Measurements from ENCODE around the gene PDGFC. TPM values are rescaled to one million over a fixed set of nuclear protein-coding genes. Genes with fewer than 3 reads are reported as not detected.
"Not testable (repeated sequence)": the region's sequence is repeated elsewhere in the genome, so short reads cannot be mapped to it uniquely, and the experiment has no call there.

The PDGFC gene
- total RNA-seq, 1 donor from 2014 or later = 42.5 TPM

- H3K27me3 Mint-ChIP-seq = no peaks in the 10 kb centered on the region
- no peak overlapping the region for H3K4me3 Mint-ChIP-seq (ENCODE audit: low read depth)
- no peaks in the 10 kb centered on the region for H3K9me3 Mint-ChIP-seq (ENCODE audit: low read depth)
- peaks cover 8% of the 10 kb centered on the region for H3K36me3 Mint-ChIP-seq (ENCODE audit: insufficient read depth)
- peaks cover 35% of the 10 kb centered on the region for H3K4me1 Mint-ChIP-seq (ENCODE audit: low read depth)
- TF ChIP-seq, protein P1, sequence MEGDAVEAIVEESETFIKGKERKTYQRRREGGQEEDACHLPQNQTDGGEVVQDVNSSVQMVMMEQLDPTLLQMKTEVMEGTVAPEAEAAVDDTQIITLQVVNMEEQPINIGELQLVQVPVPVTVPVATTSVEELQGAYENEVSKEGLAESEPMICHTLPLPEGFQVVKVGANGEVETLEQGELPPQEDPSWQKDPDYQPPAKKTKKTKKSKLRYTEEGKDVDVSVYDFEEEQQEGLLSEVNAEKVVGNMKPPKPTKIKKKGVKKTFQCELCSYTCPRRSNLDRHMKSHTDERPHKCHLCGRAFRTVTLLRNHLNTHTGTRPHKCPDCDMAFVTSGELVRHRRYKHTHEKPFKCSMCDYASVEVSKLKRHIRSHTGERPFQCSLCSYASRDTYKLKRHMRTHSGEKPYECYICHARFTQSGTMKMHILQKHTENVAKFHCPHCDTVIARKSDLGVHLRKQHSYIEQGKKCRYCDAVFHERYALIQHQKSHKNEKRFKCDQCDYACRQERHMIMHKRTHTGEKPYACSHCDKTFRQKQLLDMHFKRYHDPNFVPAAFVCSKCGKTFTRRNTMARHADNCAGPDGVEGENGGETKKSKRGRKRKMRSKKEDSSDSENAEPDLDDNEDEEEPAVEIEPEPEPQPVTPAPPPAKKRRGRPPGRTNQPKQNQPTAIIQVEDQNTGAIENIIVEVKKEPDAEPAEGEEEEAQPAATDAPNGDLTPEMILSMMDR (IDR thresholded peaks at IDR 0.05; ENCODE audit: unreplicated experiment) = no peak
- no peak overlapping the region for H3K27ac Mint-ChIP-seq
- no peak for DNase-seq (ENCODE audit: low spot score, unreplicated experiment)
These were observed 31.8 kb downstream of the PDGFC start for GRCh38 chr4:156939801-156940200.

- Mint-ChIP-seq H3K9me3 (ENCODE audit: low read depth) (no peaks in the 10 kb centered on the region), H3K36me3 (ENCODE audit: insufficient read depth) (peaks cover 8% of the 10 kb centered on the region), H3K4me1 (ENCODE audit: low read depth) (peaks cover 28% of the 10 kb centered on the region), H3K27me3 (no peaks in the 10 kb centered on the region), H3K27ac (no peak overlapping the region), H3K4me3 (ENCODE audit: low read depth) (no peak overlapping the region)
- no peak for DNase-seq (ENCODE audit: low spot score, unreplicated experiment)
- TF ChIP-seq, protein P1 (IDR thresholded peaks at IDR 0.05; ENCODE audit: unreplicated experiment) = no peak
These were observed 32.5 kb downstream of the PDGFC start for GRCh38 chr4:156939139-156939538.

DNA sequence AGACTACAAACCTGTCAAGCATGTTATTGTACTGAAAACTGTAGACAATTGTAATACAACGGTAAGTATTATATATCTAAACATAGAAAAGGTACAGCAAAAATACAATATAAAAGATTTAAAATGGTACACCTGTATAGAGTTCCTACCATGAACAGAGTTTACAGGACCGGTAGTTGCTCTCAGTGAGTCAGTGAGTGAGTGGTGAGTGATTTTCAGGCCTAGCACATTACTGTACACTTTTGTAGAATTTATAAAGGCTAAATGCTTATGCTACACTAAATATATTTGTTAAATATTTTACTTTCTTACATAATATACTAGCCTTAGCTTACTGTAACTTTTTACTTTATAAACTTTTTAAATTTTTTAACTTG, 37.4 kb downstream of the PDGFC start:
- Mint-ChIP-seq H3K27ac (no peak overlapping the region), H3K36me3 (ENCODE audit: insufficient read depth) (peaks cover 17% of the 10 kb centered on the region), H3K4me3 (ENCODE audit: low read depth) (no peak overlapping the region), H3K4me1 (ENCODE audit: low read depth) (peaks cover 7% of the 10 kb centered on the region), H3K27me3 (no peaks in the 10 kb centered on the region), H3K9me3 (ENCODE audit: low read depth) (peaks cover 6% of the 10 kb centered on the region)
- TF ChIP-seq, protein P1 (IDR thresholded peaks at IDR 0.05; ENCODE audit: unreplicated experiment) = no peak
- DNase-seq (ENCODE audit: low spot score, unreplicated experiment) = no peak

GRCh38 chr4:156933633-156934258, 37.9 kb downstream of the PDGFC start:
- Mint-ChIP-seq H3K27ac (peak overlapping the region; percentile 1), H3K36me3 (ENCODE audit: insufficient read depth) (peaks cover 17% of the 10 kb centered on the region), H3K4me1 (ENCODE audit: low read depth) (peaks cover 7% of the 10 kb centered on the region), H3K27me3 (no peaks in the 10 kb centered on the region), H3K4me3 (ENCODE audit: low read depth) (no peak overlapping the region), H3K9me3 (ENCODE audit: low read depth) (peaks cover 6% of the 10 kb centered on the region)
- DNase-seq (ENCODE audit: low spot score, unreplicated experiment) = no peak
- TF ChIP-seq, protein P1 (IDR thresholded peaks at IDR 0.05; ENCODE audit: unreplicated experiment) = no peak

DNA sequence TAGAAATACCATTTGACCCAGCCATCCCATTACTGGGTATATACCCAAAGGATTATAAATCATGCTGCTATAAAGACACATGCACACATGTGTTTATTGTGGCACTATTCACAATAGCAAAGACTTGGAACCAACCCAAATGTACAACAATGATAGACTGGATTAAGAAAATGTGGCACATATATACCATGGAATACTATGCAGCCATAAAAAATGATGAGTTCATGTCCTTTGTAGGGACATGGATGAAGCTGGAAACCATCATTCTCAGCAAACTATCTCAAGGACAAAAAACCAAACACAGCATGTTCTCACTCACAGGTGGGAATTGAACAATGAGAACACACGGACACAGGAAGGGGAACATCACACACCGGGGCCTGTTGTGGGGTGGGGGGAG, 39.2 kb downstream of the PDGFC start:
- H3K4me1 Mint-ChIP-seq (ENCODE audit: low read depth); H3K27me3 Mint-ChIP-seq; DNase-seq (ENCODE audit: low spot score, unreplicated experiment); H3K4me3 Mint-ChIP-seq (ENCODE audit: low read depth); H3K27ac Mint-ChIP-seq: not testable (repeated sequence)
- Mint-ChIP-seq H3K9me3 (ENCODE audit: low read depth) (peaks cover 11% of the 10 kb centered on the region), H3K36me3 (ENCODE audit: insufficient read depth) (peaks cover 23% of the 10 kb centered on the region)

DNA sequence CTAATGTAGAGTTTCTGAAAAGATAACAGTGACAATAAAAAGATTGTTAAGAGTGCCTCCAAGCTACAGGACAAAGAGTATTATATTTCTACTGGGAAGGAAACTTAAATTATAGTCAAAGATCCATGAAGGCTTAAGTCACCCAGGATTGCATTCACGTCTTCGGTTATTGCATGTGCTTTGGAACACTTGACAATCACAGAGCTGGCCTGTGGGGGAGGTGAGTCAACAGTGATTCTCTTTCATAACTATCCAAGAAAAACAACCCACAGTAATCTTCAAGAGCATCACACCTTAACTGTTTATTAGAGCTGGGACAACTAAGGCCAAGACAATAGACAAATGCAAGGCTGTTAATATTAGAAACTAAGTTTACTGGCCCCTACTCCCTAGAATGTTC, 40.3 kb downstream of the PDGFC start:
- no peak overlapping the region for H3K4me3 Mint-ChIP-seq (ENCODE audit: low read depth)
- DNase-seq (ENCODE audit: low spot score, unreplicated experiment) = no peak
- TF ChIP-seq, protein P1 (IDR thresholded peaks at IDR 0.05; ENCODE audit: unreplicated experiment) = no peak
- H3K4me1 Mint-ChIP-seq (ENCODE audit: low read depth) = peaks cover 7% of the 10 kb centered on the region
- peaks cover 12% of the 10 kb centered on the region for H3K9me3 Mint-ChIP-seq (ENCODE audit: low read depth)
- peaks cover 22% of the 10 kb centered on the region for H3K36me3 Mint-ChIP-seq (ENCODE audit: insufficient read depth)
- H3K27ac Mint-ChIP-seq = peak overlapping the region; percentile 29
- H3K27me3 Mint-ChIP-seq = no peaks in the 10 kb centered on the region
